Stimulated activated naive CD8-positive, alpha-beta T cell treated with anti-CD3 and anti-CD28 coated beads, Interleukin-15, Interleukin-2, amounts not matched to agents 100 U/mL and 50 U/mL, for 24 hours (primary cell): ENCODE data around the gene NFIA.

Experiments used
- ATAC-seq: fragments of 150-1000 bp; cut with Tn5 transposase; one replicate; pipeline ENCODE4 v1.10.0; 2021
- DNase-seq: peaks from one replicate; pipeline ENCODE4 v3.0.0; 2021

Gene NFIA

GRCh38 chr1:61434276-61434675 lies 351.9 kb downstream of the NFIA start:
- no peak for DNase-seq
- ATAC-seq: no peak

- DNase-seq (no peak), ATAC-seq (no peak)
Measured at GRCh38 chr1:61435226-61435625, 352.9 kb downstream of the NFIA start.

- ATAC-seq: no peak
- no peak for DNase-seq
Measured at GRCh38 chr1:61436016-61436415, 353.7 kb downstream of the NFIA start.

- no peak for ATAC-seq
- DNase-seq: no peak
Measured at GRCh38 chr1:61436491-61437120, 354.2 kb downstream of the NFIA start.

- ATAC-seq (no peak), DNase-seq (no peak)
Measured at GRCh38 chr1:61439234-61439633, 356.9 kb downstream of the NFIA start.

GRCh38 chr1:61441723-61442262 lies 359.4 kb downstream of the NFIA start:
- DNase-seq (no peak), ATAC-seq (no peak)

GRCh38 chr1:61442544-61442943 lies 360.2 kb downstream of the NFIA start:
- no peak for DNase-seq
- ATAC-seq: no peak

GRCh38 chr1:61444288-61444687 lies 361.9 kb downstream of the NFIA start:
- no peak for ATAC-seq

GRCh38 chr1:61445269-61445825 lies 363.0 kb downstream of the NFIA start:
- ATAC-seq: no peak
- DNase-seq: no peak

More at GRCh38 chr1:61444288-61444687, 361.9 kb downstream of the NFIA start:
- DNase-seq: no peak

- DNase-seq (no peak), ATAC-seq (no peak)
Measured at GRCh38 chr1:61446531-61446991, 364.2 kb downstream of the NFIA start.

GRCh38 chr1:61447106-61447967 lies 365.0 kb downstream of the NFIA start:
- ATAC-seq: no peak
- no peak for DNase-seq

- ATAC-seq: no peak
- DNase-seq: no peak
Measured at GRCh38 chr1:61447968-61448430, 365.6 kb downstream of the NFIA start.

GRCh38 chr1:61448914-61449313 lies 366.6 kb downstream of the NFIA start:
- no peak for ATAC-seq
- DNase-seq: no peak

- no peak for DNase-seq
- no peak for ATAC-seq
Measured at GRCh38 chr1:61449410-61449809, 367.0 kb downstream of the NFIA start.

- ATAC-seq (no peak), DNase-seq (no peak)
Measured at GRCh38 chr1:61450454-61450853, 368.1 kb downstream of the NFIA start.

GRCh38 chr1:61450872-61451571 lies 368.7 kb downstream of the NFIA start:
- ATAC-seq: no peak

GRCh38 chr1:61451572-61451968 lies 369.2 kb downstream of the NFIA start:
- ATAC-seq: no peak
- DNase-seq: no peak

More at GRCh38 chr1:61450872-61451571, 368.7 kb downstream of the NFIA start:
- DNase-seq: no peak

GRCh38 chr1:61452176-61453035 lies 370.0 kb downstream of the NFIA start:
- ATAC-seq (no peak), DNase-seq (no peak)

- ATAC-seq: peak; percentile 88
- DNase-seq: peak; percentile 67
Measured at GRCh38 chr1:61453111-61453961, 371.0 kb downstream of the NFIA start.

- DNase-seq: no peak
- no peak for ATAC-seq
Measured at GRCh38 chr1:61455400-61455799, 373.0 kb downstream of the NFIA start.
